ENCODE measurements around the gene TANGO6.

DNA sequence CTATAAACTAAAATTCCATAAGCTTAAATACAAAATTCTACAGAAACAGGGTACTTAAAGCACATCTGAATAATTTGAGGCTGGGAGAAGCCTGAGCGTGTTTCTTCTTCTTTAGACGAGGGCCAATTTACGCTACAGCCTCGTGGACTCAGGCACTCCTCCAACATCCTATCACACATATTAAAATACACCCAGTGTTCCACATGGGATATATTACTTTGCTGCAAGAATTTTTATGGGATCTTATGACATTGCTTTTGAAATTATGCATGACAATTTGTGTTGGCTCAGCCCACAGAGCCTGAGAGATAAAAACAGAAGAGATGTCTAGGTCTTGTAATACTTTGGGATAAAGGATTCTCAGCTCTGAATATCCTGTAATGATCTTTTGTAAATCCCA is 3.5 kb upstream of the TANGO6 start:
- TF ChIP-seq, protein P1, sequence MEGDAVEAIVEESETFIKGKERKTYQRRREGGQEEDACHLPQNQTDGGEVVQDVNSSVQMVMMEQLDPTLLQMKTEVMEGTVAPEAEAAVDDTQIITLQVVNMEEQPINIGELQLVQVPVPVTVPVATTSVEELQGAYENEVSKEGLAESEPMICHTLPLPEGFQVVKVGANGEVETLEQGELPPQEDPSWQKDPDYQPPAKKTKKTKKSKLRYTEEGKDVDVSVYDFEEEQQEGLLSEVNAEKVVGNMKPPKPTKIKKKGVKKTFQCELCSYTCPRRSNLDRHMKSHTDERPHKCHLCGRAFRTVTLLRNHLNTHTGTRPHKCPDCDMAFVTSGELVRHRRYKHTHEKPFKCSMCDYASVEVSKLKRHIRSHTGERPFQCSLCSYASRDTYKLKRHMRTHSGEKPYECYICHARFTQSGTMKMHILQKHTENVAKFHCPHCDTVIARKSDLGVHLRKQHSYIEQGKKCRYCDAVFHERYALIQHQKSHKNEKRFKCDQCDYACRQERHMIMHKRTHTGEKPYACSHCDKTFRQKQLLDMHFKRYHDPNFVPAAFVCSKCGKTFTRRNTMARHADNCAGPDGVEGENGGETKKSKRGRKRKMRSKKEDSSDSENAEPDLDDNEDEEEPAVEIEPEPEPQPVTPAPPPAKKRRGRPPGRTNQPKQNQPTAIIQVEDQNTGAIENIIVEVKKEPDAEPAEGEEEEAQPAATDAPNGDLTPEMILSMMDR (IDR thresholded peaks at IDR 0.05) = no peak
- no peak for TF ChIP-seq ZFX (IDR thresholded peaks at IDR 0.05; ENCODE audit: borderline replicate concordance)
